ENCODE results near the gene ZNF25.
"Not testable (repeated sequence)": the region's sequence is repeated elsewhere in the genome, so short reads cannot be mapped to it uniquely, and the experiment has no call there.

The ZNF25 gene

DNA sequence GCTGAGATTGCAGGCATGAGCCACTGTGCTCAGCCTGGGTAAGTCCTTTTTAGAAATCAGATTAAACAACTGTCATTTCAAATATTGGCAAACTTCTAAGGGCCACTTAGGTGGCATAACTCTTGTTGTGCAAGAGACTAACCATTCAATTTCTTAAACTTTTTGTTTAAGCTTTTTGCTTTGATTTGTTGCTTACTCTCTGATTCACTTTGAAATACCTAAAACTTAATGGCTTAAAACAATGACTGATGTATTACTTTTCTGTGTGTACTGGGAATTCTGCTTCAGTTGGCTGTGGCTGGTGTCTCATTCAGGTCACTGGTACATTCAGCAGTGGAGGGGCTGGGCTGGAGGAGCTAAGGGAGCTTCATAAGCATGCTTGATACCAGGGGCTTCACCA, 28.9 kb downstream of the ZNF25 start:
- Histone ChIP-seq H3K27ac (ENCODE audit: low read length) (no peak overlapping the region), H3K4me1 (ENCODE audit: control insufficient read depth in 1 of 2, insufficient read depth in 2 of 2, low read length in 2 of 2) (no peaks in the 10 kb centered on the region), H3K4me3 (ENCODE audit: low read depth in 1 of 2, low read length in 2 of 2) (no peak overlapping the region), H3K36me3 (ENCODE audit: control insufficient read depth in 1 of 2, insufficient read depth in 2 of 2, low read length in 2 of 2) (peaks cover 21% of the 10 kb centered on the region in 2 donors), H3K27me3 (ENCODE audit: low read depth, low read length) (no peaks in the 10 kb centered on the region), H3K9me3 (ENCODE audit: control insufficient read depth in 1 of 2, low read length in 2 of 2) (no peaks in the 10 kb centered on the region)

GRCh38 chr10:37937864-37938263, 38.6 kb downstream of the ZNF25 start:
- no peaks in the 10 kb centered on the region for H3K4me1 ChIP-seq (ENCODE audit: control insufficient read depth in 1 of 2, insufficient read depth in 2 of 2, low read length in 2 of 2)
- no peaks in the 10 kb centered on the region for H3K27me3 ChIP-seq (ENCODE audit: low read depth, low read length)
- H3K27ac ChIP-seq (ENCODE audit: low read length): no peak overlapping the region
- no peaks in the 10 kb centered on the region for H3K9me3 ChIP-seq (ENCODE audit: control insufficient read depth in 1 of 2, low read length in 2 of 2)
- no peak overlapping the region for H3K4me3 ChIP-seq (ENCODE audit: low read depth in 1 of 2, low read length in 2 of 2)
- H3K36me3 ChIP-seq (ENCODE audit: control insufficient read depth in 1 of 2, insufficient read depth in 2 of 2, low read length in 2 of 2): no peaks in the 10 kb centered on the region

DNA sequence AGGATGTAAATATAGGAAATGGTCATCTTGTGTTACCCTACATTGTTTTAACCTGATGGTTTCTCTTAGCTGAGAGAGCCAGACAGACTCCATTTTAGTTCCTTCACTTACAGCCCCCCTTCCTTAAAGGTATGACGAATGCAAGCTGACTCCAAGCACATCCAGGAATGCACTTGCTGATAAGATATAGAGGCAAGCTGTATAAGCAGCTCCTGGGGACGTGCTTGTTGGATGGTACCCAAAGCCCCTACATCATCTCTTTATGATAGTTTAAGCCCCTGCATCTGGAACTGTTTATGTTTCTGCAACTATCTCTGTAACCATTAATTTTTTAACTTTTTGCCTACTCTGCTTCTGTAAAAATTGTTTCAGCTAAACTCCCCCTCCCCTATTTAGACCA, 41.7 kb downstream of the ZNF25 start:
- no peaks in the 10 kb centered on the region for H3K4me1 ChIP-seq (ENCODE audit: control insufficient read depth in 1 of 2, insufficient read depth in 2 of 2, low read length in 2 of 2)
- no peak overlapping the region for H3K4me3 ChIP-seq (ENCODE audit: low read depth in 1 of 2, low read length in 2 of 2)
- no peaks in the 10 kb centered on the region for H3K9me3 ChIP-seq (ENCODE audit: control insufficient read depth in 1 of 2, low read length in 2 of 2)
- no peaks in the 10 kb centered on the region for H3K27me3 ChIP-seq (ENCODE audit: low read depth, low read length)
- no peaks in the 10 kb centered on the region for H3K36me3 ChIP-seq (ENCODE audit: control insufficient read depth in 1 of 2, insufficient read depth in 2 of 2, low read length in 2 of 2)
- no peak overlapping the region for H3K27ac ChIP-seq (ENCODE audit: low read length)

DNA sequence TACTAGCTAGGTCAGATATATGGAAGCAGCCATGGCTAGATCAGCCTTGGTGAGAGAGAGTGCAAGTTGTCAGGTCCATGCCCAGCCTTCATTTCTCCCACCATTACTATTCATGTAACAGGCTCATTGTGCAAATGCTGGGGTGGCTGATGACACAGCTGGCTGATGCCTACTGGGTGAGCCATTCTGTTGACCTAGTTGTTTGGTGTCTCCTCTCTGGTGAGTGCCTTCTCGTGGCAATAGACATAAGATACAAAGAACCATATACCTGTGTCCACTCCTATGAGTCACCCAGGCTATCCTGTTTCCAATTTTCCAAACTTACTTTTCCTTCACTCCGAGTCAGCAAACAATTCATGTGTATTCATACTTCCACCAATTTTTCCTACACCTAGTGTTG, 46.0 kb downstream of the ZNF25 start:
- H3K9me3 ChIP-seq (ENCODE audit: control insufficient read depth in 1 of 2, low read length in 2 of 2): no peaks in the 10 kb centered on the region
- H3K36me3 ChIP-seq (ENCODE audit: control insufficient read depth in 1 of 2, insufficient read depth in 2 of 2, low read length in 2 of 2): no peaks in the 10 kb centered on the region
- H3K4me1 ChIP-seq (ENCODE audit: control insufficient read depth in 1 of 2, insufficient read depth in 2 of 2, low read length in 2 of 2): no peaks in the 10 kb centered on the region
- no peaks in the 10 kb centered on the region for H3K27me3 ChIP-seq (ENCODE audit: low read depth, low read length)
- no peak overlapping the region for H3K4me3 ChIP-seq (ENCODE audit: low read depth in 1 of 2, low read length in 2 of 2)
- H3K27ac ChIP-seq (ENCODE audit: low read length): no peak overlapping the region

- H3K4me1 ChIP-seq (ENCODE audit: control insufficient read depth in 1 of 2, insufficient read depth in 2 of 2, low read length in 2 of 2); H3K36me3 ChIP-seq (ENCODE audit: control insufficient read depth in 1 of 2, insufficient read depth in 2 of 2, low read length in 2 of 2); H3K27me3 ChIP-seq (ENCODE audit: low read depth, low read length); H3K9me3 ChIP-seq (ENCODE audit: control insufficient read depth in 1 of 2, low read length in 2 of 2); H3K27ac ChIP-seq (ENCODE audit: low read length); H3K4me3 ChIP-seq (ENCODE audit: low read depth in 1 of 2, low read length in 2 of 2): not testable (repeated sequence)
Observed at GRCh38 chr10:37908165-37908564, 68.3 kb downstream of the ZNF25 start.

DNA sequence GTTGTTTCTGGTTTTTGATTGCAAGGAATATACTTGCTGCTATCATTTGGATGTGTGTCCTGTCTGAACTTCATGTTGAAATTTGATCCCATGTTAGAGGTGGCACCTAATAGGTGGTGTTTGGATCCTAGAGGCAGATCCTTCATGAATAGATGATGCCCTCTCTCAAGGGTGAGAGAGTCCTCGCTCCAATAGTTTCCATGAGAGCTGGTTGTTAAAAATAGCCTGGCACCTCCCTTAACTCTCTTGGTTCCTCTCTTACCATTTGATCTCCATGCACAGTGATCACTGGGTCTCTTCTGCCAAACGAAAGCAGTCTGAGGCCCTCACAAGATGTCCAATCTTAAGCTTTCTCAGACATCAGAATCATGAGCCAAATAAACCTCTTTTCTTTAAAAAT, 70.1 kb downstream of the ZNF25 start:
- Histone ChIP-seq H3K36me3 (ENCODE audit: control insufficient read depth in 1 of 2, insufficient read depth in 2 of 2, low read length in 2 of 2) (no peaks in the 10 kb centered on the region), H3K9me3 (ENCODE audit: control insufficient read depth in 1 of 2, low read length in 2 of 2) (no peaks in the 10 kb centered on the region)

More for the DNA sequence above, 70.1 kb downstream of the ZNF25 start:
- no peak overlapping the region for H3K4me3 ChIP-seq (ENCODE audit: low read depth in 1 of 2, low read length in 2 of 2)
- no peaks in the 10 kb centered on the region for H3K4me1 ChIP-seq (ENCODE audit: control insufficient read depth in 1 of 2, insufficient read depth in 2 of 2, low read length in 2 of 2)
- no peak overlapping the region for H3K27ac ChIP-seq (ENCODE audit: low read length)
- no peaks in the 10 kb centered on the region for H3K27me3 ChIP-seq (ENCODE audit: low read depth, low read length)
